Activated CD4-positive, alpha-beta T cell treated with anti-CD3 and anti-CD28 coated beads, Interleukin-2, amount 50 U/mL, for 16 hours (primary cell): Measurements from ENCODE around the gene LGALS12.
"Not testable (repeated sequence)": the region's sequence is repeated elsewhere in the genome, so short reads cannot be mapped to it uniquely, and the experiment has no call there.

Experiments used
- DNase-seq: peaks from one replicate; pipeline ENCODE4 v3.0.0-alpha.2; 2020

LGALS12 gene

DNA sequence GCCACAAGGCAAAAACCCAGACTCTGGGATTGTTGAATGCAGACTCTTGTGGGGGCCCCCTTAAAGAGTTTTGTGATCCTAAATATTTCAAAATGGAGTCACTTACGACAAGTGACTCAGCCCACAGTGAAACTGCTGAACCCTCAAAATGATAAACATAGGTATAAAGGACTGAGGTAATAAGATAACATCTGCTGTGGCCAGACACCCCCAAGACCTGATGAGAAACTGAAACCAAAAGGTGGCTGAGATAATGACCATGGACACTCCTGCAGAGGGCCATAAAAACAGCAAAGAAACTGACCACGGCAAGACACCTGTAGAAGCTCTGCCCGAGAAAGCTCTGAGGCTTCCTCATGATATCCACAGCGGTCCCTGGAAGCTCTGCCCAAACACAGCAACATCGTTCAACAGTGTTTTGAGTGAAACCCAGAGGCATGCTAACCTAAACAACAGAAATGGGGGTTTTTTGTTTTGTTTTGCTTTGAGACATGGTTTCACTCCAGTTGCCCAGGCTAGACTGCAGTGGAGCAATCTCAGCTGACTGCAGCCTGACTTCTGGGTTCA lies 29.1 kb downstream of the LGALS12 start:
- peak; percentile 66 for DNase-seq

- DNase-seq = peak; percentile 63
Measured at GRCh38 chr11:63535734-63536133, 29.9 kb downstream of the LGALS12 start.

DNA sequence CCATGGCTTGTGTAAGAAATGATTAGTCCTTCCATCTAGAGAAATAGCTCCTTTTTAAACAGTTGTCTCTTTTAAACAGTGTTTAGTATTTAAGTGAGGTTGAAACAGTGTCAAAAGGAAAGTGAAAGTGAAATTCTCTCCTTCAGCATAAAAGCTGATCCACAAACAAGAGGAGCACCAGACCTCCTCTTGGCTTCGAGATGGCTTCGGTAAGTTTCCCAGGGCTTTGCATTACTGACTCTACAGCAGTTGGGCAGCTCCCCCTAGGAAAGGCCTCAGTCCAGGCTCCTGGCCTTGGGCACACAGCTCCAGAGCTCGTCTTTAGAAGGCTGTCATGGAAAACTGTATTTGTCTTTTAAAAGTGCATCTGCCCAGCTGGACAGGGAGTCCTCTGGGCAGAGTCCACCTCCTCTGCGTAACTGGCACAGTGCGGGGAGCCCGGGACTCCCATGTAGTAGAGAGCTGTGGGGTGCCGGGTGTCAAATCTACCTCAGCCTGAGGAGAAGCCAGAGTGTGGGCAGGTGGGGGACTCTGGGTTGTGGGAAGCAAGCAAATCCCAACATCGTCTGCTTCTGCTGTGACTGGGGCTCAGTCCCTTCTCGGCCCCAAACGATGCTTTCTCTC lies 30.9 kb downstream of the LGALS12 start, which contains the start of gene PLAAT4:
PLAAT4 (plus strand) TSS at position 140 of the 624 bp plus-strand sequence; CDS start at position 201, 61 bp downstream.
- peak; percentile 72 for DNase-seq

- peak; percentile 60 for DNase-seq
Measured at GRCh38 chr11:63537293-63538101, 31.6 kb downstream of the LGALS12 start.

DNA sequence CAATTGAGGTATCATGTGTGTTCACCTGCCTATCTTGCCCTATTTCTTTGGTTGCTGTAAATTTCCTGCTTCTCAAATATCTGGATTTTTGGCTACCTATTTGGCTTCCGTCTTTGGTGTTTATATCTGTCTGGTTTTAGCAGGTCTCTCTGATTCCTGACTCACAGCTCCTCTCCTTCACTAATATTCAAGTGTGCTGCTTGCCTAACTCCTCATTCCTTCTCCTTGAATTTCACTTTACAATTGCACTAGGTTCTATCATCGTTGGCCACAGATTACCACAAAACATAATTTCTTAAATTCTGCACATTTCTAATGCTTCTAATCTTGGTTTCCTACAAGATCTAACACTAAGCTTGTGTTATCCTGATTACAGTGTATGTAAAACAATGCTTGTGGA lies 36.6 kb downstream of the LGALS12 start:
- DNase-seq = not testable (repeated sequence)

DNA sequence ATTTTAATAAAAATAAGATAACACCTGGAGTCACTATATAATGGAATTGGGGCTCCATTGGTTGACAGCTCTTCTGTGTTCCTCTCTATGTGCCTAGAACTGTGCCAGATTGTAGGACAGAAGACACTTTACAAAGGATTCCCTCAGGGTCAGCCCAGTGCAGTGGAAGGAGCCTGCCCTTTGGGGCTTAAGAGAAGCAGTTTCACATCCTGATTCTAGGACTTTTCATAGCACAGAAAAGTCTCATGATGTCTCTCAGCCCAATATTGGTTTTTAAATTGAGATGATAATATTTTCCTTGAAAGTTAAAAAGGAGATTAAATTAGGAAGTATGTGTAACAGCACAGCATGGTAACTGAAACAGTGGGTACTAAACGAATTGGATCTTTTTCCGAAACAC lies 37.8 kb downstream of the LGALS12 start:
- no peak for DNase-seq

GRCh38 chr11:63547061-63547460 lies 41.2 kb downstream of the LGALS12 start:
- DNase-seq = no peak

DNA sequence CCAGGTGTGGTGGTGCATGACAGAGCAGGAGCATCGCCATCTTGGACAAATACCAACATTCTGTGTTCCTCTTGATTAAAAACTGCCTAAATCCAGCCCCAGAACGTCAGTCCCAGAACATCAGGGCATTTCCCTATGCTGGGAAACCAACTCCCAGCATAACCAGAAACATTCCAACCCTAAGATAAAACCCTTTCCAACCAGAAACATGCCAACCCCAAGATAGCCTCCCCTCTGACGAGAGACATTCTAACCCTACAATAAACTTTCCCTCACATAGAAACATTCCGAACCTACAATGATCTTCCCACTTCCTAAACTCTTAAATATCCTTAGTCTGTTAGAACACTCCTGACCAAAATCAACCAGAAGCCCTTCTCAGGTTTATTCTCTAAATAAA lies 42.3 kb downstream of the LGALS12 start:
- DNase-seq = no peak

DNA sequence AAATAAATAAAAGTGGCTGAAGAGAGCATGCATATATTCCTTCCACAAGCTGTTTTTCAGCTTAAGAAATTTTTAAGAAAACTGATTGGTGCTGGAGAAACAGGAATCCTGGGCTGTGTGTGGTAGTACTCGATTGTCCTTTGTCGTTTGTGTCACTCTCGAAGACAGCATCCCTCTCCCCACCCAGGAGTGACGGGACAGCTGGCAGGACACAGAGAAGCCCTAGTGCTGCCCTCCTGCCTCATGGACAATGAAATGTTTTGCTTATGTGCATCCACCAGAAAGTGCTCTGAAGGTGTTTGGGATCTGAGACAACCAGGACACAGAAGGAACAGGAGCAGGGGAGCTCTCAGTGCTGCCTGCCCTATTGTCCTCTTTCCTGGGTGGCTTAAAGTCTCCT lies 43.5 kb downstream of the LGALS12 start:
- no peak for DNase-seq

- DNase-seq = not testable (repeated sequence)
Measured at GRCh38 chr11:63550156-63550700, 44.3 kb downstream of the LGALS12 start.

GRCh38 chr11:63551091-63551888 lies 45.4 kb downstream of the LGALS12 start:
- no peak for DNase-seq

GRCh38 chr11:63551889-63552266 lies 46.0 kb downstream of the LGALS12 start:
- no peak for DNase-seq

GRCh38 chr11:63552921-63553320 lies 47.0 kb downstream of the LGALS12 start:
- no peak for DNase-seq

DNA sequence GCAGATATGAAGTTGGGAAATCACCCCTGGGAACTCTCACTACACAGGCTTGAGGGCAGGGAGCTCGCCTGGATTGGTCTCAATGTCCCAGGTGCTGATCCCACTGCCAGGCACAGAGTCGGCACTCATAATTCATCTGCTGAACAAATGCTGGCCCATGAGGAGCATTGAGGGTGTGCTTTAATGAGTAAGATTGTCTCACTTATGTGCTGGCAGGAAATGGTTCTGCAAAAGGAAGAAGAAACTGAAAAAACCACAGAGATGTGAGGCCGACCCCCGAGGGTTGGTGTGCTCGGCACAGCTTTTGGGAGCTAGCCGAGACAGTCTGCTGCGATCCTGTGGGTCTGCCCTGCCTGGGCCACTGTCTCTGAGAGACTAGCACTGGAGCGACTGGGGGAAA lies 47.9 kb downstream of the LGALS12 start:
- DNase-seq = peak; percentile 85

- DNase-seq = no peak
Measured at GRCh38 chr11:63554877-63555223, 49.0 kb downstream of the LGALS12 start.

DNA sequence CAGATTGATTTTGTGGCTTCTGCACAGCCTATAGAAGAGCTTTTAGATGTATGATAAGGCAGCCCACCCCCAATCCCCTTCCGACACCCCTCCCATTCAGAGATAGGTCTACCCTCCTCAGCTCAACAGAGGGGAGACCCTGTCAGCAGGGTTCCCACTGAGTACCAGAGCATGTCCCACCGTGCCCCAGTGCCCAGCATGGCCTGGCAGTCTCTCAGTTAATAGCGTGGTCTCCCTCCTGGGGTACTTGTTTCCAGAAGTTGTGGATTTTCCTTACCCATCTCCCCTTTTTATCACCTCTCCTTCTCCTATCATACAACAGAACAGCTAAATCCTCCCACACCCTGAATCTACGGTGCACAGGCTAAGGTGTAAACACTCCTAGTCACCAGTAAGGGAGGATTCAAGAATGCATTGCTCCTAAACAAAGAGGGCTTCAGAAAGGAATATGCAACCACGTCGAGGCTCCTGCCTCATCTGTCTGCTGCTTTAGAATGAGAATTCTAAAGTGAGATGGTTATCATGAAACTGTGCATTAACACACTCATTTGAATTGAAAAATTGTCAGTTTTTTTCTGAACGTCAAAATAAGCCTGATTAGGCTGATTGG lies 50.6 kb downstream of the LGALS12 start:
- no peak for DNase-seq

GRCh38 chr11:63557570-63557969 lies 51.7 kb downstream of the LGALS12 start:
- no peak for DNase-seq

DNA sequence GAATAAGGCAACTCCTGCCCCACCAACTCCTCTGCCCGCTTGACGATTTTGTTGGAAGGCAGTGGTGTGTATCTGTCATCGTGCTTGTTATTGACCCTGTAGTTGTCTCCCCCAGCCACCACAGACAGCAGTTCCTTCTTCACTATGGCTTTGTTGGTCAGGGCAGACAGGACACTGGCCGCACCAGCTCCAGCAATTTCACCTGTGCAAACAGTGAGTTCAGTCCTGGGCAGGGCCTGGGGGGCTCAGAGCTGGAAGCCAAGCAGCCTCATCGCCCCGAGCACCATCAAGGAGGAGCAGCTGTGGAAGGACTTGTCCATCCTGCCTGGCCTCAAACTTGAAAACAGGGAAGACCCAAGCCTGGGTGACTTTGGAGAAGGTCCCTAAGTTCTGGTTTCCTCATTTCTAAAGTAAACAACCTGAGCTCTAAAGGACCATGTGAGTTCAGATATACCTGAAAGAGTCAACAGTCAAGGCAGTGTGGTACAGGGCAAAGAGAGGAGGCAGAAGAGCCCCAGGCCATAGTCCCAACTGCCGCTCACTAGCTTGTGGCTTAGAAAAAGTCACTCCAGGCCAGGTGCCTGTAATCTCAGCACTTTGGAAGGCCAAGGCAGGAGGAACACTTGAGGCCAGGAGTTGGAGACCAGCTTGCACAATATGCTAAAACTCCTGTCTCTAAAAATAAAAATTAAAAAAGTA lies 52.7 kb downstream of the LGALS12 start:
- no peak for DNase-seq

DNA sequence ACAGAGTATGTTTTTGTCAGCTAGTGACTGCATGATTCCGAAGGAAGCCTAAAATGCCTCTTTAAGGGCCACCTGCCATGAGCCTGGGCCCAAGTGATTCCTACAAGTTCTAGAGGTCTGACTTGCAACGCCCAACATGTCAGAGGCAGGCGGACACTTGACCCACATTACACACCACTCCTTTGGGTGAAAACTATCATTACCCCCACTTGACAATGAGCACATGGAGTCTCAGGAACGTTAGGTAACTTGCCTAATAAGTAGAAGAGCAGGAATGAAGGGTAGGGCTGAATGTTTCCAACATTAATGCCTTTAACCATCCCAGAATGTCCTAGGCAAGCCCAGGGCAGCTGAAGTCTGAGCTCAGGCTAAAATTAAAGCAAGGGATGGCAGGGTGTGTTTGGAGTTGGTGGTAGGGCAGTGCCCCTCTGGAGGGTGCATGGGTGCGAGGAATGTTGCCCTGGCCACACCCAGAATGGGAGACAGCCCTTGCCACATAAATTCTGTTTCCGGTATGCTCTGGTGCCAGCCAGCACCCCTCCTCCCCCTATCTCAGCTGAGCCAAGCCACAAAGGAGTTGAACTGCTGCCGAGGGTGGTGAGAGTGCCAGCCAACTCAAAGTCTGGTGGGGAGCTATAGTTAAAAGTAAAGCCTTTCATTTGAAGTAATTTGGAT lies 54.8 kb downstream of the LGALS12 start:
- no peak for DNase-seq

- DNase-seq = no peak
Measured at GRCh38 chr11:63563201-63564055, 57.5 kb downstream of the LGALS12 start, which contains the start of gene PLAAT2. Gene PLAAT2 (minus strand): TSS chr11:63563379. CDS start chr11:63563324, 55 bp downstream.
